ENCODE results near the gene TIMM8B.
"Not testable (repeated sequence)": the region's sequence is repeated elsewhere in the genome, so short reads cannot be mapped to it uniquely, and the experiment has no call there.

Gene TIMM8B

DNA sequence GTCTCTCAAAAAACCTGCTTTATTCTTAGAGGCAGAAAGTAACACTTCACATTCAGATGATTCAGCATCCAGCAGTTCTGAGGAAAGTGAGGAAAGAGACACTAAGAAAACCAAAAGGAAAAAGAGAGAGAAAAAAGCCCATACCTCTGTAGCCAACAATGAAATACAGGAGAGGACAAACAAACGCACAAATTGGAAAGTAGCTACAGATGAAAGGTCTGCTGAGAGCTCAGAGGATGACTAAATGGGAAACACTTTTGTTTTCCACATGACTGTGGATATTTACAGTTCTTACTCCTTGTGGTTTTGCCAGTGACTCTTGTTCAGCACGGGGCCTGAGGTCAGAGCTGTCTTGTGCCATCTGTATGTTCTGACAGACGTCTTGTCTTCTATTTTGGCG lies 3.8 kb downstream of the TIMM8B start:
- no peak for DNase-seq (ENCODE audit: low read depth in 2 of 2)

DNA sequence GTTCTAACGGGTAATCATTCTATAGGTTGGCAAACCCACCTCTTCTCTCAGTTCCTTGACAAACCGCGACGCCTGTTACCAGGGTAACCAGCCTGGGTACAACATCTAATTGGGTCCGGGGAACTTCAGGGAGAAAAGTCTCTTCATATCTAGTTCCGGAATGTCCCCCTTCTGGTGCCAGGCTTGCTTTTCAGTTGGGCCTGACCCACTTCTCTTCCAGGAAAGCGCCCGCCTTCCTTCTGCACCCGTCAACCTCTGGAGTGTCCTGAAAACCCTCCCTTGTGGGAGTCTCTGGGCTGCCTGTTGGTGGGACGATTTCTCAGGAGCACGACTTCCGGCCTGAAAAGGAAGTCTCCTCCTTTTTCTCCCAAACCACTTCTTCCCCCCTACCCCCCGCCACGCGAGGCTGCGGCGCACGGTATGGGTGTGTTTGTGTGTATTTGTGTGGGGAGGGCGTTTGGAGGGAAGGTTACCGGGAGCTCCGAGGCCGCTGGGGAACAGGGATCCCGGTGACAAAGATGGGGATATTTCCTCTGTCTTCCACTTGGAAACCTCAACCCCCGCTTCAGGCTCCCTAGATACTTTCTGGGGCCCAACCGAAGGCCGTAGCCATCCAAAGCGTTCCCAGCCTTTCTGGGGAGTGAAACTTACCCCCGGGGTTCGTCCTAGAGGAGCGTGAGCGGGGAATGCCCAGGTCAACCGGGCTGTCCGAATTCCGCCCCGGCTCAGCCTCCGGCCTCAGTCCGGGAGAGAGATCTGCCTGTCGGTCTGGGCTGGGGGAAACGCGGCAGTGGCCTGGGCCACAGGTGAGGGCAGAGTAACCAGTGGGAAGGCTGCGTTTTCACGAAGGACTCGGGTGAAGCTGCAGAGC lies 12.4 kb downstream of the TIMM8B start, which contains the start of the genes NKAPD1 and PIH1D2:
NKAPD1 (plus strand) TSS at position 359 of the 871 bp plus-strand sequence. CDS start 1,276 bp downstream, outside the sequence.
PIH1D2 (minus strand) TSS at position 77 of the 871 bp plus-strand sequence. CDS start 843 bp downstream, outside the sequence.
- DNase-seq (ENCODE audit: low read depth in 2 of 2) = peak; percentile 66 to 76

- no peak for DNase-seq (ENCODE audit: low read depth in 2 of 2)
Observed at GRCh38 chr11:112062923-112063322, 23.6 kb downstream of the TIMM8B start.

- no peak for DNase-seq (ENCODE audit: low read depth in 2 of 2)
Observed at GRCh38 chr11:112058103-112058502, 28.5 kb downstream of the TIMM8B start.

- no peak for DNase-seq (ENCODE audit: low read depth in 2 of 2)
Observed at GRCh38 chr11:112057170-112057569, 29.4 kb downstream of the TIMM8B start.

- no peak for DNase-seq (ENCODE audit: low read depth in 2 of 2)
Observed at GRCh38 chr11:112051768-112052167, 34.8 kb downstream of the TIMM8B start.

DNA sequence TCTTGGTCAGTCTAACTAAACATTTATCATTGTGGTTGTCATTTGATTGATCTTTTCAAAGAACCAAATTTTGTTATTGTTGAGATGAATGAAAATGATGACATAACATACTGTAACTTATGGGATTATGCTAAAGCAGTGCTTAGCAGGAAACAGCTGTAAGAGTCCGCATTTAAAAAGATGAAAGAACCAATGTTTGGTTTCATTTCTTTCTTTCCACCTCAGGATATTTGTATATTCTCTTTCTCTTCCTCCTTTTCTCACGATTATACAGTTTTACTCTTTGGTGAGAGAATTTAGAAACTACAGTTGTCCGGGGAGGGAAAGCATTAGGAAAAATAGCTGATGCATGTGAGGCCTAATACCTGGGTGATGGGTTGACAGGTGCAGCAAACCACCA lies 35.8 kb downstream of the TIMM8B start:
- DNase-seq (ENCODE audit: low read depth in 2 of 2) = no peak

GRCh38 chr11:112049777-112050176 lies 36.8 kb downstream of the TIMM8B start:
- DNase-seq (ENCODE audit: low read depth in 2 of 2) = no peak

- not testable (repeated sequence) for DNase-seq (ENCODE audit: low read depth in 2 of 2)
Observed at GRCh38 chr11:112048256-112048655, 38.3 kb downstream of the TIMM8B start.

DNA sequence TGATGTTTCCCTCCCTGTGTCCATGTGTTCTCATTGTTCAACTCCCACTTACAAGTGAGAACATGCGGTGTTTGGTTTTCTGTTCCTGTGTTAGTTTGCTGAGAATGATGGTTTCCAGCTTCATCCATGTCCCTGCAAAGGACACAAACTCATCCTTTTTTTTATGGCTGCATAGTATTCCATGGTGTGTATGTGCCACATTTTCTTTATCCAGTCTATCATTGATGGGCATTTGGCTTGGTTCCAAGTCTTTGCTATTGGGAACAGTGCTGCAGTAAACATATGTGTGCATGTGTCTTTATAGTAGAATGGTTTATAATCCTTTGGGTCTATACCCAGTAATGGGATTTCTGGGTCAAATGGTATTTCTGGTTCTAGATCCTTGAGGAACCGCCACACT lies 39.9 kb downstream of the TIMM8B start:
- not testable (repeated sequence) for DNase-seq (ENCODE audit: low read depth in 2 of 2)

GRCh38 chr11:112044961-112045360 lies 41.6 kb downstream of the TIMM8B start:
- DNase-seq (ENCODE audit: low read depth in 2 of 2) = no peak

DNA sequence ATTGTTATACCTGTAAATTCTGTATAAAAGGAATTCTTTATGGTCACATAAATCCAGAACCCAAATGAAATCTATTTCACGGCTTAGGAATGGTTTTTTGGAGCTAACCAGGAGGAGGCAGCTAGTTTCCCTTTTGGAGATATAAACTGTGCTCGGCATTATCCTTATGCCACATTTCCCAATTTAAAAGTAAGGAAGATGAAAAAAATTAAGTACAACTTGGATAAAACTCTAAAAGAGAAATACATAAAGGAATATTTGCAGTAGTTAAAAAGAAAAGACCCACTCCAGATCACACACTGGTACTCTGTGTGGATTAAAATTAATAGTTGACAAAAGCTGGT lies 43.6 kb downstream of the TIMM8B start:
- DNase-seq (ENCODE audit: low read depth in 2 of 2) = no peak

DNA sequence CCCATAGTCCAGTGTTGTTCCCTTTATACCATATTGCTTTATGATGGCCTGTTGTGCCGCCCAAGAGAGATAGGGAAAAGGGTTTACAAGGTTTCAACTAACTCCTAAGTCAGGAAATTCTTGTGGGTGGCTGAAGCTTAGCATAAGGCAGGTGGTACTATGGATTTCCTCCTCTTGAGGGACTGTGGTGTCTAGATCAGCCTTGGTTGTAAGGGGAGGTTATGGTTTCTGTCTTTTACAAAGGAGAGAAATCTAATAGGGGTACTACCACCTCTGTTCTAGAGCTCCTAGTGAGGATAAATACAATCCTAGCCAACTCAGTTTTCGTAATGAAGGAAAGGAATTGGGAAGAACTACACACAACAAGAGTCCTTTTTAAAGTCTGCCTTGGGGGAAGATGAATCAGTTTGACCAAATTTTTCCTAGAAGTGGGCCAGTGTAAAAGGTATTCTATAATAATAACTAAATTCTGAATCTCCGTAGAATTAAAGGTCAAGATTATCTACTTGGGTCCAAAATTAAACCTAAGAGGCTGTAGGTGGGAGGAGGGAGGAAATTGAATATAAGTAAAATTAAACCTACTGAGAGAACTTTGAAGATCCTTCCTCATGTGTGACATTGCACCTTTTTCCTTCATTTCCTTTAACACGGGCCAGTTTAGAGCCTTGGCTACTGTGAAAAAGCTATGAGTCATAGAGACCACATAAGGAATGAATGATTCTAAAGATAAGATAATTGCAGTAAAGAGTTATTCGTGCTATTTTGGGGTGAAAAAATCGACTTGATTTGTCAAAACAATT lies 44.2 kb downstream of the TIMM8B start:
- DNase-seq (ENCODE audit: low read depth in 2 of 2) = no peak

DNA sequence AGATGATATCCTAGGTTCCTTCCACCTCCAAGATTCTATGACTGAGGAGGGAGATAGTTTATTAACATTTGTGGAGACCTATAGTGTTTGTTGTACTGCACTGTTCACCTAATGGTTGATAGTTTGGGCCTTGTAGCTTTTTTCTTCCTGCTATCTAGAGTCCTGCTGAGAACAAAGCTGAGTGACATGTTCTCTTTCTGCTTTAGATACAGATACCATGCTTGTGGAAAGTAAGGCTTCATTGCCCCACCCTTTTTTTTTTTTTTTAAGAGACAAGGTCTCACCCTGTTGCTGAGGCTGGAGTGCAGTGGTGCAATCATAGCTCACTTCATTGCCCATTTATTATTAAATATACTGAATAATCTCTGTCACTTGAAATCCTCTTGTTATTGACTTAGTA lies 49.0 kb downstream of the TIMM8B start:
- no peak for DNase-seq (ENCODE audit: low read depth in 2 of 2)
